HCT116 (cell line): ENCODE results near the gene EHD3. TPM values are rescaled to one million over a fixed set of nuclear protein-coding genes. Genes with fewer than 3 reads are reported as not detected.

Source experiments
- ATAC-seq: fragments of 200-7000 bp; cut with Tn5 transposase; 2 replicates; pipeline ENCODE4 v1.9.1; 2020; ENCODE audit warnings: mild to moderate bottlenecking, moderate library complexity
- BruUV-seq: library from RNA; stranded (reverse); fragments of 400-500 nt; replicated peaks from 2 replicates; lab custom pipeline; 2021; lab: Mats Ljungman, UMichigan
- CTCF ChIA-PET: fragments of 300-600 bp; sonication (Branson Sonifier 250); formaldehyde crosslinking; loops from one replicate; lab custom pipeline; 2021; ENCODE audit warnings: antibody characterized with exemption; lab: Charles Lee
- POLR2A ChIA-PET: fragments of 300-600, 350-600 bp; sonication (Branson Sonifier 250); formaldehyde crosslinking; loops from one replicate; lab custom pipeline; 2021; ENCODE audit warnings: antibody characterized with exemption; lab: Charles Lee
- RAD21 ChIA-PET, 2 experiments: fragments of 300-600 bp; sonication (Branson Sonifier 250); formaldehyde crosslinking; loops; one replicate each; lab custom pipeline; 2023; ENCODE audit warnings: low total read pairs in 2 of 2; ENCODE audit not compliant: uncharacterized antibody in 2 of 2, unreplicated experiment in 2 of 2, low non-redundant PET in 1 of 2; lab: Charles Lee
- DNase-seq: peaks from one replicate; pipeline ENCODE4 v3.0.0-alpha.2; 2010; ENCODE audit warnings: low read depth, low spot score
- H2AFZ ChIP-seq: fragments of 200-600 bp; shearing (Covaris generic), sonication (generic); 2 replicates; pipeline ENCODE4 v1.6.1; 2017; ENCODE audit warnings: low read depth, mixed run types, mixed read lengths, antibody characterized with exemption, low read length; ENCODE audit not compliant: poor library complexity, severe bottlenecking
- H3K27ac ChIP-seq: 2 replicates; pipeline ENCODE4 v1.5.1; 2012; ENCODE audit warnings: low read depth, low read length
- H3K27me3 ChIP-seq: fragments of 200-600 bp; sonication (generic); 2 replicates; pipeline ENCODE4 v1.6.1; 2016; ENCODE audit warnings: mixed run types, low read length, mixed read lengths; ENCODE audit not compliant: insufficient read depth
- H3K36me3 ChIP-seq, 2 experiments: fragments of 200-500 bp in 1 of 2; fragments of 200-600 bp in 1 of 2; sonication (Bioruptor generic) in 1 of 2; sonication (generic) in 1 of 2; 2 replicates each; pipeline versions ENCODE4 v1.5.1 to v1.6.1; 2014 to 2016; ENCODE audit warnings: low read length in 2 of 2, inconsistent platforms in 1 of 2, mixed read lengths in 1 of 2, mixed run types in 1 of 2; ENCODE audit not compliant: insufficient read depth in 2 of 2, control insufficient read depth in 1 of 2
- H3K4me1 ChIP-seq, 2 experiments: fragments of 200-600 bp in 1 of 2; sonication (generic) in 1 of 2; 2 replicates each; pipeline versions ENCODE4 v1.5.1 to v1.6.1; 2012 to 2017; ENCODE audit warnings: low read length in 2 of 2, inconsistent platforms in 1 of 2, mild to moderate bottlenecking in 1 of 2, mixed read lengths in 1 of 2, mixed run types in 1 of 2, moderate library complexity in 1 of 2; ENCODE audit not compliant: insufficient read depth in 2 of 2, control insufficient read depth in 1 of 2
- H3K4me2 ChIP-seq: fragments of 200-600 bp; sonication (generic); 2 replicates; pipeline ENCODE4 v1.6.1; 2017; ENCODE audit warnings: mixed run types, low read length, mixed read lengths
- H3K4me3 ChIP-seq, 2 experiments: fragments of 200-600 bp in 1 of 2; sonication (generic) in 1 of 2; replicated peaks in 1 of 2; 2 replicates each; pipeline ENCODE4 v1.5.1; 2011 to 2016; ENCODE audit warnings: low read length in 2 of 2, control low read depth in 1 of 2, low read depth in 1 of 2, mild to moderate bottlenecking in 1 of 2, mixed read lengths in 1 of 2, mixed run types in 1 of 2
- H3K79me2 ChIP-seq: fragments of 200-600 bp; sonication (generic); 2 replicates; pipeline ENCODE4 v1.6.1; 2017; ENCODE audit warnings: mild to moderate bottlenecking, mixed run types, low read length, moderate library complexity, mixed read lengths; ENCODE audit not compliant: insufficient read depth
- H3K9ac ChIP-seq: fragments of 200-600 bp; sonication (generic); 2 replicates; pipeline ENCODE4 v1.6.1; 2016; ENCODE audit warnings: low read length, mixed read lengths
- H3K9me2 ChIP-seq: fragments of 200-600 bp; sonication (generic), shearing (Covaris generic); 2 replicates; pipeline ENCODE4 v1.6.1; 2017; ENCODE audit warnings: mixed run types, mild to moderate bottlenecking, moderate library complexity; ENCODE audit not compliant: insufficient read depth
- H3K9me3 ChIP-seq, 2 experiments: fragments of 200-500 bp in 1 of 2; fragments of 200-600 bp in 1 of 2; sonication (Bioruptor generic) in 1 of 2; sonication (generic) in 1 of 2; 2 replicates each; pipeline ENCODE4 v1.6.1; 2014 to 2017; ENCODE audit warnings: low read length in 2 of 2, mixed read lengths in 2 of 2, inconsistent platforms in 1 of 2, low read depth in 1 of 2, mild to moderate bottlenecking in 1 of 2, mixed run types in 1 of 2, moderate library complexity in 1 of 2; ENCODE audit not compliant: control insufficient read depth in 1 of 2, insufficient read depth in 1 of 2
- H4K20me1 ChIP-seq: fragments of 200-600 bp; sonication (generic), shearing (Covaris generic); 2 replicates; pipeline ENCODE4 v1.6.1; 2017; ENCODE audit warnings: mixed run types, mild to moderate bottlenecking, moderate library complexity; ENCODE audit not compliant: insufficient read depth
- ELF1 ChIP-seq: IDR thresholded peaks from 2 replicates; pipeline ENCODE4 v1.6.1; 2012; ENCODE audit warnings: low read depth, borderline replicate concordance
- EZH2 ChIP-seq: fragments of 200-600 bp; sonication (generic); IDR thresholded peaks from 2 replicates; pipeline ENCODE4 v1.6.1; 2017; ENCODE audit warnings: antibody characterized with exemption, mixed run types
- EZH2phosphoT487 ChIP-seq: fragments of 200-600 bp; IDR thresholded peaks from 2 replicates; pipeline ENCODE4 v1.6.1; 2018; ENCODE audit warnings: antibody characterized with exemption, borderline replicate concordance
- FOSL1 ChIP-seq: IDR thresholded peaks from 2 replicates; pipeline ENCODE4 v1.6.1; 2012; ENCODE audit warnings: low read depth
- JUND ChIP-seq: IDR thresholded peaks from 2 replicates; pipeline ENCODE4 v1.6.1; 2012
- MAX ChIP-seq: IDR thresholded peaks from 2 replicates; pipeline ENCODE4 v1.6.1; 2012
- POLR2A ChIP-seq: IDR thresholded peaks from 2 replicates; pipeline ENCODE4 v1.7.0; 2011; ENCODE audit warnings: borderline replicate concordance; ENCODE audit not compliant: insufficient read depth, insufficient read length; ENCODE audit errors: extremely low read depth
- RAD21 ChIP-seq: IDR thresholded peaks from 2 replicates; pipeline ENCODE4 v1.6.1; 2012; ENCODE audit warnings: low read depth, mild to moderate bottlenecking
- SIN3A ChIP-seq: IDR thresholded peaks from 2 replicates; pipeline ENCODE4 v1.6.1; 2012; ENCODE audit warnings: low read depth
- SP1 ChIP-seq: IDR thresholded peaks from 2 replicates; pipeline ENCODE4 v1.6.1; 2012; ENCODE audit warnings: low read depth
- SRF ChIP-seq: IDR thresholded peaks from 2 replicates; pipeline ENCODE4 v1.6.1; 2012; ENCODE audit warnings: low read depth
- YY1 ChIP-seq: IDR thresholded peaks from 2 replicates; pipeline ENCODE4 v1.6.1; 2011; ENCODE audit warnings: low read length, low read depth, moderate library complexity, mild to moderate bottlenecking; ENCODE audit not compliant: insufficient replicate concordance; ENCODE audit errors: extremely low read depth
- ZBTB33 ChIP-seq: IDR thresholded peaks from 2 replicates; pipeline ENCODE4 v1.6.1; 2011; ENCODE audit warnings: mild to moderate bottlenecking, low read length, moderate library complexity; ENCODE audit not compliant: insufficient replicate concordance; ENCODE audit errors: extremely low read depth
- ZFX ChIP-seq: fragments of 450-650 bp; IDR thresholded peaks from 2 replicates; pipeline ENCODE4 v1.6.1; 2017
- intact Hi-C: fragments of 100-400 bp; cut with micrococcal nuclease; formaldehyde crosslinking; loops from 2 replicates; pipeline ENCODE4 v1.10.0; 2022
- total RNA-seq: library from RNA; stranded (reverse); gene quantifications from one replicate; pipeline ENCODE4 v1.2.1, GENCODE V29; 2021; ENCODE audit not compliant: unreplicated experiment
- TF ChIP-seq, protein P1 (sequence below): IDR thresholded peaks from 2 replicates; pipeline ENCODE4 v1.6.1; 2012; ENCODE audit warnings: low read depth
- TF ChIP-seq, protein P2 (sequence below): IDR thresholded peaks from 2 replicates; pipeline ENCODE4 v1.6.1; 2012

Gene EHD3
- total RNA-seq, 1 experiment from 2014 or later = not detected

DNA sequence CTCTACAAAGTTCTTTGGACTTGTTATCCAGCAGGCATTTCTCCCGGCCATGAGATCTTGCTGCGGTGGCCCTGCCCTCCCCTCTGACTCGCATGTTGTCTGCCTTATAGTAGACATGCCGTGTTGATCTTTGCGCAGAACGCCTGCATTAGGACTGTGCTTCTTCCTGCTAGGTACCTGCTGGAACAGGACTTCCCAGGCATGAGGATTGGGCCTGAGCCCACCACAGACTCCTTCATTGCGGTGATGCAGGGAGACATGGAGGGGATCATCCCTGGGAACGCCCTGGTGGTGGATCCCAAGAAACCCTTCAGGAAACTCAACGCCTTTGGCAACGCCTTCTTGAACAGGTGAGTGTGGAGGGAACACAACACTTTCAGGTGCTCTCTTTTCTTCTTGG, 10.1 kb downstream of the EHD3 start (continued):
- TF ChIP-seq, protein P1, sequence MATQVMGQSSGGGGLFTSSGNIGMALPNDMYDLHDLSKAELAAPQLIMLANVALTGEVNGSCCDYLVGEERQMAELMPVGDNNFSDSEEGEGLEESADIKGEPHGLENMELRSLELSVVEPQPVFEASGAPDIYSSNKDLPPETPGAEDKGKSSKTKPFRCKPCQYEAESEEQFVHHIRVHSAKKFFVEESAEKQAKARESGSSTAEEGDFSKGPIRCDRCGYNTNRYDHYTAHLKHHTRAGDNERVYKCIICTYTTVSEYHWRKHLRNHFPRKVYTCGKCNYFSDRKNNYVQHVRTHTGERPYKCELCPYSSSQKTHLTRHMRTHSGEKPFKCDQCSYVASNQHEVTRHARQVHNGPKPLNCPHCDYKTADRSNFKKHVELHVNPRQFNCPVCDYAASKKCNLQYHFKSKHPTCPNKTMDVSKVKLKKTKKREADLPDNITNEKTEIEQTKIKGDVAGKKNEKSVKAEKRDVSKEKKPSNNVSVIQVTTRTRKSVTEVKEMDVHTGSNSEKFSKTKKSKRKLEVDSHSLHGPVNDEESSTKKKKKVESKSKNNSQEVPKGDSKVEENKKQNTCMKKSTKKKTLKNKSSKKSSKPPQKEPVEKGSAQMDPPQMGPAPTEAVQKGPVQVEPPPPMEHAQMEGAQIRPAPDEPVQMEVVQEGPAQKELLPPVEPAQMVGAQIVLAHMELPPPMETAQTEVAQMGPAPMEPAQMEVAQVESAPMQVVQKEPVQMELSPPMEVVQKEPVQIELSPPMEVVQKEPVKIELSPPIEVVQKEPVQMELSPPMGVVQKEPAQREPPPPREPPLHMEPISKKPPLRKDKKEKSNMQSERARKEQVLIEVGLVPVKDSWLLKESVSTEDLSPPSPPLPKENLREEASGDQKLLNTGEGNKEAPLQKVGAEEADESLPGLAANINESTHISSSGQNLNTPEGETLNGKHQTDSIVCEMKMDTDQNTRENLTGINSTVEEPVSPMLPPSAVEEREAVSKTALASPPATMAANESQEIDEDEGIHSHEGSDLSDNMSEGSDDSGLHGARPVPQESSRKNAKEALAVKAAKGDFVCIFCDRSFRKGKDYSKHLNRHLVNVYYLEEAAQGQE = no peak
- TF ChIP-seq JUND (no peak), EZH2phosphoT487 (no peak)

DNA sequence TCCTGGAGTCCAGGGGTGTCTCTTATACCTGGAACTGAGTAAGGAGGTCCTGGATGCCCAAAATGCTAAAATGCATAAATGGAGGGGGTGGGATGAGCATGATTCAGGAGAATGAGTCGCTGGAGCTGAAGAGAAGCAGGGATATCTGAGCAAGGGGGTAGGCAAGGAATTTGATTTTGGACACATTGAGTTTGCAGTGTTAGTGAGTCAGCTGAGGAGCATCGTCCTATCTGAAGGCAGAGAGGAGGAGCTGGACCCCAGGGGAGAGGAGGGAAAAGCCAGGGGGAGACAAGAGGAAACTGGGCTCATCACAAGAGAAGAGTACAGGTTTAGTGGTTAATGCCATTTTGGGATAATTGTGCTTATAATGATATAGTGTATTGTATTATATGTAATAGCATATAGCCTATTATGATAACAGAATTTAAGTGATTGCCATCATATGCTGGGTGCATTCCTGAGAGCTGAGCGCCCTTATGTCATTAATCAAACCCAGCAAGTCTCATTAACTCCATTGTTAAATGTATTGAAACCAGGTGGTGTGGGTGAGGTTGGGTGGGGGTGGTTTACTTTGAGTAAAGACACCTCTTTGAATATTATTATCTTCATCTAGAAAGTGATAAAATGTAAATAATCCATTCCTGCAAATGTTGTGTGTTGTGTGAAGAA, 12.4 kb downstream of the EHD3 start:
- RAD21 ChIA-PET = no interaction called here
- H2AFZ ChIP-seq = no peak overlapping the region
- intact Hi-C loops = no loop called here
- no peak overlapping the region for H3K27ac ChIP-seq
- H3K27me3 ChIP-seq = no peaks in the 10 kb centered on the region
- no peaks in the 10 kb centered on the region for H3K4me1 ChIP-seq
- H3K36me3 ChIP-seq = no peaks in the 10 kb centered on the region
- no peaks in the 10 kb centered on the region for H4K20me1 ChIP-seq
- no peak overlapping the region for H3K9ac ChIP-seq
- no peak for ATAC-seq
- no TSS peak for BruUV-seq
- H3K9me2 ChIP-seq = no peaks in the 10 kb centered on the region
- no peak for DNase-seq
- H3K4me3 ChIP-seq = no peak overlapping the region
- POLR2A ChIA-PET = no interaction called here
- no peak overlapping the region for H3K4me2 ChIP-seq
- H3K79me2 ChIP-seq = no peaks in the 10 kb centered on the region
- CTCF ChIA-PET = no interaction called here
- H3K9me3 ChIP-seq = no peaks in the 10 kb centered on the region
- no peak for TF ChIP-seq SIN3A
- no peak for TF ChIP-seq ZBTB33
- no peak for TF ChIP-seq EZH2
- TF ChIP-seq MAX = no peak
- TF ChIP-seq, protein P2, sequence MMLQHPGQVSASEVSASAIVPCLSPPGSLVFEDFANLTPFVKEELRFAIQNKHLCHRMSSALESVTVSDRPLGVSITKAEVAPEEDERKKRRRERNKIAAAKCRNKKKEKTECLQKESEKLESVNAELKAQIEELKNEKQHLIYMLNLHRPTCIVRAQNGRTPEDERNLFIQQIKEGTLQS = no peak
- no peak for TF ChIP-seq EZH2phosphoT487
- TF ChIP-seq ELF1 = no peak
- TF ChIP-seq ZFX = no peak
- TF ChIP-seq SP1 = no peak
- no peak for TF ChIP-seq SRF
- TF ChIP-seq, protein P1 = no peak
- no peak for TF ChIP-seq FOSL1
- TF ChIP-seq RAD21 = no peak
- TF ChIP-seq YY1 = no peak
- no peak for TF ChIP-seq POLR2A
